DMS 273 (cell line): ENCODE measurements around the gene RPTOR.

Source experiments
- DNase-seq: peaks from one replicate; lab custom pipeline; 2025; ENCODE audit not compliant: unreplicated experiment; lab: John Stamatoyannopoulos, UW

Gene RPTOR

DNA sequence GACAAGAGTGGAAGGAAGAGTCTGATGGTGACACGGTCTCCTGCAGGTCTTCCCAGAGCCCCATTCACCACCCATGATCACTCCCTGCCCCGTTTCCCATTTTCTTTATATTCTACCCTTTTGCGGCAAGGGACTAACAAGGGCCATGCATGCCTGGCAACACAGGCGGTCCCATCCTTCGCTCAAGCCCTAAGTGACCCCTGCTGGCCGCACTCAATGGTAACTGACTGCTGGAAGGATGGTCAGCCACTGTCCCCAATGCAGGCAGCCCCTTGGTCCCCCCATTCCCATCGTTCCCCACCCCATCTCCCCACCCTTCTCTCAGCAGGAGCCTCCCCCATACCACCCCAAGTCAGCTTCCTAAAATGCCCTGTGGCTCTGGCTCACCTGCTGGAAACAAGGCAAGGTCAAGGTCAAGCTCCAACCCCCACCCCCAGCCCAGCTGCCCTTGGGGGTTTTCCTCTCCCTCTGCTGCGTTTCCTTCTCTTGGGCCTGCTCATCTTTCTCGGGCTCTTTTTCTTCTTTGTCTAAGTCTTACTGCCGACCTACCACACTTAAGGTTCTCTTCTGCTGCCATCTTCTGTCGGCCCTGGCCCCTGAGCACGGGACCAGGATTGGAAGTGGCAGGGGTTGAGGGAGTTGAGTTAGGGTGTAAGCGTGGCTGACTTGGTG, 116.0 kb downstream of the RPTOR start:
- DNase-seq, result no peak

GRCh38 chr17:80662557-80662956, 117.9 kb downstream of the RPTOR start:
- DNase-seq, result no peak

DNA sequence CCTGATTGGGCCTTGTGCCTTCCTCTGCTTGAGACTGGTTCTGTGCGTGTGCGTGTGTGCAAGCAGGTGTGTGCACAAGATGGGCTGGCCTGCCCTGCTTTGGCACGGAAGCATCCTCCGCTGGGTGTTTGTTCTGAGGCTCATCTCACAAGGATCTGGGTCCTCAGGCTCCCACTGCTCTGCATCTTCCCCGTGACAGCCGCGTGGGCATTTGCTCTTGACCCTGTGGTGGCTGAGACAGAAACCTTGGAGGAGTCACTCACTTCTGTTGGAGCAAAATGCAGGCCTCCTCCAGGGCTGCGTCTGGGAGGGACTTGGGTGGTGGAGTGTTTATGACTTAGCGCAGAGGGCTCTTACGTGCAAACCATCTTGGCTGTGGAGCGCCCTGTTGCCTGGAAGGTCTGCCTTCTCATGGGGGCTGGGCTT, 119.2 kb downstream of the RPTOR start:
- no peak for DNase-seq

DNA sequence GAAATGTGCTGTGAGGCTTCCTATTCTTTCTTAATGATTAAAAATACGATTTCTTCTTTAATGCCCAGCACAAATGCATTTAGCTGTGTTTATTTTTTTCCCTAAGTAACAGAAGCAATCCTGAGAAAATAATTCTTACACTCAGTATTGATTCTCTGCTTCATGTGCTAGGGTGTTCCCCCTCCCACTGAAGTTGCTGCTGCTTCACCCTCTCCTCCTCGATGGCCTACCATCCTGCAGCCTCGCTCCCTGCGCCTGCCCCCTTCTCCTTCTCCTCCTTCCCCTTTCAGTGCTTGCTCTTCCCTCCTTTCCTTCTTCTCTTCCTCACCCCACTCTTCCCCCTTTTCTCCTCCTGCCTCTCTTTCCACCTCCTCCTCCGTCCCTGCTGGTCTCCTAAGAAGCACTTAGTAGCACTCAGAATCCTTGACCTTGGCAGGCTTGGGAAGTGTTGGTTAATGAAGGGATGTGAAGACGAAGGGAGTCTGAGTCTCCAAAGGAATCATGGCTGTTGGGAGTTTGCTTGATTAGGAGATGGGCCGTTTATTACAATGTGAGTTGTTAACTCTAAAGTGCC, 119.7 kb downstream of the RPTOR start:
- DNase-seq, result no peak

- no peak for DNase-seq
Observed at GRCh38 chr17:80665792-80666191, 121.2 kb downstream of the RPTOR start.

- DNase-seq, result no peak
Observed at GRCh38 chr17:80666867-80667266, 122.2 kb downstream of the RPTOR start.

DNA sequence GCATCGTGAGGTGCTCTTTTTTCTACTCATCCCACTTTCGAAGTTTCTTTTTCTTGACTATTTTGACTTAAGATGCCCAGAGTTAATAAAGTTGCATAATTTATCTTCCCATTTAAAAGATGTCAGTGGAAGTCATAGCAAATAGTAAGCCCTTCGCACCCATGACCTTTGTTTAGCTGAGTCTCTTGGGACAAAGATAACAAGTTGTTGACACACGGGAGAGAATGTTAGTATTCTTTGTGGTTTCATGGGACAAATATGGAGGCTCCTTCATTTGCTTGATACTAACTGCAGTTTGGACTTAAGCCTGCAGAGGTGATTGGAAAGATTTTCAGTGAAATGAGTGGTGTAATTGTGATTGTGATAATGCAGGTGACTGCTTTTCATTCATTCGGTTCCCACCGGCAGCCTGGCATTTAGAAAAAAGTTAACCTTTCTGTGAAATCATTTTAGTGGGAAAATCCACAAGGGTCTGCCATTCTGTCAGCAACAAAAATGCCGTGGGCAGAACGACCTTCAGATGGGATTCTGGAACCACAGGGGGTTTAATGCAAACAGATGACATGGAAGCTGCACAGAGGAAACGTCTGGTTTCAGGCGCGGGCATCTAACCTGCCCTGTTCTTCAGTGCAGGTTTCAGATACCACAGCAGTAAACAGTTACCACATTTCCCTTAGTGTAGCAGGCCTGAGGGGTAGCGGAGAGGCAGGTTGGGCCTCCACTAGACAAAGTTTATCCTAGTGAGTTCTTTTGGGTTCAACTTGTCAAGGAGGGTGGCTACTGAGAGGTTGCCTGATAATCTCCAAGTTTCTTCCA, 123.0 kb downstream of the RPTOR start:
- DNase-seq, result no peak

GRCh38 chr17:80668375-80669148, 123.9 kb downstream of the RPTOR start:
- no peak for DNase-seq

DNA sequence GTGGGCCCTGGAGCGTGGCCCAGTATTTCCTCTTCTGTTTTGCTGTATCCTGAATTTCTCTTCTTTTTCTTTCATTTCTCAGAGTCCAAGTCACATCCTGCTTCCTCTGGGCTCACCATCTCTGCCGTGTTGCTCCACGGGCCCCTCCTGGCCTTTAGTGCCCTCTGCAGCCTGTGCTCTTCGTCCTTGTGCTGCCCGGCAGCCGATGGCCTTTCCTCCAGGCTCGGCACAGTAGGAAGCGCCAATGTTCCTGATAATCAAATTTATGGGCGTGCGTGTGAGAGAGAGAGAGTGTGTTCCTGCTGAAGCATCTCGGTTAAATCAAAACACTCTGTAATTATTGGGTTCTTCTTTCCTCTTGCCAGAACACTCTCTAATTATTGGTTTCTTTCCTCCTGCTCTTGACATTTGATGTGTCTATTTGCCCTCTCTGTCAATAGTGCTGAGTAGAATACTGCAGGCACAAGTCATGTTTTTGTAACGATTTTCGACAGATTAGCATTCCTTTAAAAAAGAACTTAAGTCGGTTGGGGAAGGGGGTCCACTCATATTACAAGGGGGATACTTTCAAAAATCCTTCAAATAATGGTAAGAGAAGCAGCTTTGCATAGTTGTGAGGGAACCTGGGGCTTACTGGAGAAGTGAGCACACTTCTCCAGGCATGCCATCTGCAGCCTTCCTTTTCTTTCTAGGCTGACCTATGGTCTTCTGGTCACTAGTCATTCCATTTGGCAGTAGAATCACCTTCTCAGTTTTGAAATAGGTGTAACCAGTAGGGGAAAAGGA, 126.6 kb downstream of the RPTOR start:
- no peak for DNase-seq

DNA sequence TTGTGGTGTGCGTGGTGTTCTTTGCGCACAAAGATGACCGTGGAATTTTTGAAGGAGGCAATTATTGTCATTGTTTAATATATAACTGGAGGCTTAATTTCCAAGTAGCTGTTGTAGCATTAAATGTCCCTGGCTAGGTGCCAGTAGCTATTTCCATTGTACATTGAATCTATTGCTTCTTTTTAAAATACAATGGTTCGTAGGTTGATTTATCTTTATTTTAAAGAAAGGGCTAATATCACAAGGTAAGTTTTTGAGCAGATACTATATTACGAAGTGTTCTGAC, 127.1 kb downstream of the RPTOR start:
- DNase-seq, result no peak

- DNase-seq, result no peak
Observed at GRCh38 chr17:80673152-80673920, 128.7 kb downstream of the RPTOR start.

DNA sequence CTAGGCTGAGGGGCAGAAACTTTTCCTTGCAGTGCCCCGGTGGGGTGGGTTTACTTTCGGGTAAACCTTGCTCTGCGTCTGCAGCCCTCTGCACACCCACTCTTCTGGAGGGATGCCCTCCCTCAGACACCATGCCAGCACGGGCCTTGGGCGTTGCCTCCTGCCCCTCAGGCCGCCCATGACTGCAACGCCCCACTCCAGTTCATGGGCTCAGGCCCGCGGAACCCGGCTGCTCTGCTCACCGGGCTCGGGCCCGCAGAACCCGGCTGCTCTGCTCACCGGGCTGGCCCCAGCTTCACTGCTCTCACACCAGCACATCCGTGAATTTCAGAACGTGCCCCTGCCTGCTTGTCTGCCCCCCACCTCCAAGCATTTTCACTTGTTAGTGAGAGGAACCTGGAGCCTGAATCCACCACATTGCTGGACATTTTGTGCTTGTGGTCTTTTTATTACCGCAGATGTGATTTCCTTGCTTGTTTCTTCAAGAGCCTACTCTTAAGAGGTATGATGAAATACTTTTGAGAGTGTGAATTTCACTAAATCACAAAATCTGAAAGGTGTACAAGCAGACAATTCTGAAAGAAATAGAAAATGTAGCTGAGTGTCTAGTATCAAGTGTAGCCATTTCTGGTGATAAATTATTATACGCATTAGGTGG, 130.9 kb downstream of the RPTOR start:
- no peak for DNase-seq

- DNase-seq, result no peak
Observed at GRCh38 chr17:80676096-80676466, 131.4 kb downstream of the RPTOR start.

- DNase-seq, result no peak
Observed at GRCh38 chr17:80676564-80676963, 131.9 kb downstream of the RPTOR start.

- DNase-seq, result no peak
Observed at GRCh38 chr17:80677214-80677756, 132.6 kb downstream of the RPTOR start.

DNA sequence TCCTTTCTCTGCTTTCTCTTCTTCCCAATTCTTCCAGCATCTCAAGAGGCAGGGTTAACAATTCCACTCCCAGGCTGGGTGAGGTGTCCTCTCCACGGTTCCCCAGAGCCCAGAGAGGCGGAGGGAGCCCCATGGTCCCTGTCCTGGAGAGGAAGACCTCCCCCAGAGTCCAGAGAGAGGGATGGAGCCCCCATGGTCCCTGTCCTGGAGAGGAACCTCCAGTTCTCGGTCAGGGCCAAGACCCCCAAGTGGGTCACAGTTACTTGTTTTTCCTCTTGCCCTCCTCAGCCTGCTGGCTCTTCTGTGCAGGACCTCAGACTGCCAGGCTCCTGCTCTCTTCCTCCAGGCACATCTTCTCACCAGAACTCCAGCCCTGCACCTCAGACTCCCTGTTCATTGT, 135.2 kb downstream of the RPTOR start:
- no peak for DNase-seq

DNA sequence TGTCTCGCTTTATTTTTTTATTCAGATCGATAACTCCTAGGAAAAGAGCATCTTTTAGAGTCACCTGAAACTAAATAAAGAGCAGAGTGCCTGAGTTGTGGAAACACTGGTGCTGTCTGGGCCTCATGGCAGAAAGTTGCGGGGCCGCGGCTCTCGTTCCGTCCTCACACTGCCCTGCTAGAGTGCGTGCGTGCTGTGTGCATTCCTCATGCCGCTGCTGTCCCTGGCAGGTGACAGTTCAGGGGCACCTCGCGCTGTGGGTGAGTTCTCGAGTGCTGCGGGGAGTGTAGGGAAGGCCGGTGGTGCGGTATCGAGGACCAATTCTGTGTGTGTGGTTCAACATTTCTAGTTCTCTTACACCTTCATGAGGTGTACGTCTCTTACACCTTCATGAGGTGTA, 136.6 kb downstream of the RPTOR start:
- no peak for DNase-seq

DNA sequence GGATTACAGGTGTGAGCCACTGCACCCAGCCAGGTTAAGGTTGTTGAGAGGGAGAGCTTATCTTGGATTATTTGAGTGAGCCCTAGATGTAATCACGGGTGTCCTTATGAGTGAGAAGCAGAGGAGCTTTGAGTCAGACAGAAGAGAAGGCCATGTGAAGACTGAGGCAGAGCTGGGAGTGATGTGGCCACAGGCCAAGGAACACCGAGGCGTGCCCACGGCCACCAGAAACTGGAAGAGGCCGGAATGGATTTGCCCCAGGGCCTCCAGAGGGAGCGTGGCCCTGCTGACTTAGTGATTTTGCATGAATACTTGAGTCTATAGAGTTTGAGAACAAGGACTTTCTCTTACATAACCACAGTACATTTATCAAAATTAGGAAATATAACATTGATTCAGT, 137.7 kb downstream of the RPTOR start:
- DNase-seq, result no peak

GRCh38 chr17:80683625-80684104, 139.0 kb downstream of the RPTOR start:
- DNase-seq, result no peak
